Measurements from ENCODE around the gene GUCY1A2. TPM values are rescaled to one million over a fixed set of nuclear protein-coding genes. Genes with fewer than 3 reads are reported as not detected.

The GUCY1A2 gene
- total RNA-seq, 2 experiments from 2014 or later = not detected

DNA sequence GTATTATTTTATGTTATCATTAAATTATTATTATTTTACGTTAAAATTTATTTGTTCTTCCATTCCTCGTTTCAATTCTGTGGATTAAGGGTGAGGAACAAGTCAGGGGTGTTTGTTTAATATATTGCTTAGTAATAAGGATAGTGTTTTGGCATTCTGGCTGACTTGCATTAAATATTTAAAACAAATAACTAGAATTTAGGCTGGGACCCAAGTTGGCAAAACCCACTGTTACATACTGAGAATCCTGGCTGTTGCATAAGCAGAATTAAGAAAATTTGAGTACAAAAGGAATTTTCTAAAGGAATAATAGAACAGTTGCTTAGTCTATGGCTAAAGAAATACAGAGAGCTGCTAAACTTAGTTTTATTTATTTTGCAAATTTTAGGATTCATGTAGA, 196.4 kb downstream of the GUCY1A2 start:
- Mint-ChIP-seq H3K9me3 (peaks cover 12% of the 10 kb centered on the region), H3K27ac (no peak overlapping the region), H3K36me3 (ENCODE audit: low read depth) (no peaks in the 10 kb centered on the region), H3K27me3 (no peaks in the 10 kb centered on the region), H3K4me1 (ENCODE audit: low read depth) (no peaks in the 10 kb centered on the region), H3K4me3 (no peak overlapping the region)
- intact Hi-C loops (cut with DNase I, micrococcal nuclease) = no loop called here
- ATAC-seq (ENCODE audit: poor library complexity) (no peak), DNase-seq (no peak)
- no peaks in the 10 kb centered on the region for H3K4me1 ChIP-seq (ENCODE audit: insufficient read depth, low read length)
- H3K27ac ChIP-seq (ENCODE audit: low read depth in 1 of 2, low read length in 2 of 2) = no peak overlapping the region
- H3K27me3 ChIP-seq (ENCODE audit: control insufficient read depth in 1 of 2, insufficient read depth in 2 of 2, low read length in 2 of 2) = no peaks in the 10 kb centered on the region
- ChIA-PET CTCF (no interaction called here), POLR2A (no interaction called here)
- H3K9me3 ChIP-seq (ENCODE audit: control insufficient read depth in 1 of 2, insufficient read depth in 1 of 2, low read length in 2 of 2) = no peaks in the 10 kb centered on the region
- H3K4me3 ChIP-seq (ENCODE audit: low read length) = no peak overlapping the region
- TF ChIP-seq, protein P1, sequence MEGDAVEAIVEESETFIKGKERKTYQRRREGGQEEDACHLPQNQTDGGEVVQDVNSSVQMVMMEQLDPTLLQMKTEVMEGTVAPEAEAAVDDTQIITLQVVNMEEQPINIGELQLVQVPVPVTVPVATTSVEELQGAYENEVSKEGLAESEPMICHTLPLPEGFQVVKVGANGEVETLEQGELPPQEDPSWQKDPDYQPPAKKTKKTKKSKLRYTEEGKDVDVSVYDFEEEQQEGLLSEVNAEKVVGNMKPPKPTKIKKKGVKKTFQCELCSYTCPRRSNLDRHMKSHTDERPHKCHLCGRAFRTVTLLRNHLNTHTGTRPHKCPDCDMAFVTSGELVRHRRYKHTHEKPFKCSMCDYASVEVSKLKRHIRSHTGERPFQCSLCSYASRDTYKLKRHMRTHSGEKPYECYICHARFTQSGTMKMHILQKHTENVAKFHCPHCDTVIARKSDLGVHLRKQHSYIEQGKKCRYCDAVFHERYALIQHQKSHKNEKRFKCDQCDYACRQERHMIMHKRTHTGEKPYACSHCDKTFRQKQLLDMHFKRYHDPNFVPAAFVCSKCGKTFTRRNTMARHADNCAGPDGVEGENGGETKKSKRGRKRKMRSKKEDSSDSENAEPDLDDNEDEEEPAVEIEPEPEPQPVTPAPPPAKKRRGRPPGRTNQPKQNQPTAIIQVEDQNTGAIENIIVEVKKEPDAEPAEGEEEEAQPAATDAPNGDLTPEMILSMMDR (IDR thresholded peaks at IDR 0.05) = no peak
- no peaks in the 10 kb centered on the region for H3K36me3 ChIP-seq (ENCODE audit: insufficient read depth, low read length)

DNA sequence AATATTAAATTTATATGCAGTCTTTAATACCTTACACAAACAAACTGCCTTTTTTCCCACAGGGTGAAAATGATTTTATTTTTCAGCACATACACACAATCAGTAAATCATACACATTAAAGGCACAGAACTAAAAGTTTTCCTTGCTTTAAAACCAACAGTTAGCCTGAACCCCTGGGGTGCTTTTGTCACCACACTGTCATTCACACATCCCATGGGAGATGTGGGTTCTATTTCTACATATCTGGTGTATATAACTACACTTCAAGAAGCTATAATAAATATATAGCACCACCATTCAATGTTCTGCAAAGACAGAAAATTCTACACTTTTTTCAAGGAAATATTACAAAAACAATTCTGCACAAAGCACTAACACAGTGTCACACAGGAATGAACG, 197.0 kb downstream of the GUCY1A2 start:
- H3K36me3 Mint-ChIP-seq (ENCODE audit: low read depth) = no peaks in the 10 kb centered on the region
- Histone ChIP-seq H3K36me3 (ENCODE audit: insufficient read depth, low read length) (no peaks in the 10 kb centered on the region), H3K4me3 (ENCODE audit: low read length) (no peak overlapping the region), H3K27me3 (ENCODE audit: control insufficient read depth in 1 of 2, insufficient read depth in 2 of 2, low read length in 2 of 2) (no peaks in the 10 kb centered on the region), H3K27ac (ENCODE audit: low read depth in 1 of 2, low read length in 2 of 2) (no peak overlapping the region), H3K4me1 (ENCODE audit: insufficient read depth, low read length) (no peaks in the 10 kb centered on the region), H3K9me3 (ENCODE audit: control insufficient read depth in 1 of 2, insufficient read depth in 1 of 2, low read length in 2 of 2) (no peaks in the 10 kb centered on the region)
- H3K27me3 Mint-ChIP-seq = no peaks in the 10 kb centered on the region
- DNase-seq (no peak), ATAC-seq (ENCODE audit: poor library complexity) (no peak)
- no peak overlapping the region for H3K27ac Mint-ChIP-seq
- TF ChIP-seq, protein P1 (IDR thresholded peaks at IDR 0.05) = no peak
- no peak overlapping the region for H3K4me3 Mint-ChIP-seq
- POLR2A ChIA-PET = no interaction called here
- CTCF ChIA-PET = no interaction called here
- no peaks in the 10 kb centered on the region for H3K4me1 Mint-ChIP-seq (ENCODE audit: low read depth)
- peaks cover 15% of the 10 kb centered on the region for H3K9me3 Mint-ChIP-seq
- intact Hi-C loops (cut with DNase I, micrococcal nuclease) = no loop called here

DNA sequence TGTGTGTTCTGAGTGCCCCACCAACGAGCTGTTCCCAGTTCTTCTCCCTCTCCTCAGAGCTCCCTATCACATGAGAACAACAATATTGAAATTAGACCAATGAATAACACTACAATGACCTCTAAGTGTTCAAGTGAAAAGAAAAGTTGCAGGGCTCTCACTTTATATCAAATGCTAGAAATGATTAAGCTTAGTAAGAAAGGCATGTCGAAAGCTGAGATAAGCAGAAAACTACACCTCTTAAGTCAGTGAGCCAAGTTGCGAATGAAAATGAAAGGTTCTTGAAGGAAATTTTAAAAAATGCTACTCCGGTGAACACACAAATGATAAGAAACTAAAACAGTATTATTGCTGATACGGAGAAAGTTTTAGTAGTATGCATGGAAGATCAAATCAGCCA, 199.8 kb downstream of the GUCY1A2 start:
- H3K27ac Mint-ChIP-seq = no peak overlapping the region
- DNase-seq (no peak), ATAC-seq (ENCODE audit: poor library complexity) (no peak)
- peaks cover 14% of the 10 kb centered on the region for H3K9me3 Mint-ChIP-seq
- Histone ChIP-seq H3K9me3 (ENCODE audit: control insufficient read depth in 1 of 2, insufficient read depth in 1 of 2, low read length in 2 of 2) (no peaks in the 10 kb centered on the region), H3K36me3 (ENCODE audit: insufficient read depth, low read length) (no peaks in the 10 kb centered on the region), H3K27me3 (ENCODE audit: control insufficient read depth in 1 of 2, insufficient read depth in 2 of 2, low read length in 2 of 2) (no peaks in the 10 kb centered on the region), H3K4me1 (ENCODE audit: insufficient read depth, low read length) (no peaks in the 10 kb centered on the region), H3K4me3 (ENCODE audit: low read length) (no peak overlapping the region), H3K27ac (ENCODE audit: low read depth in 1 of 2, low read length in 2 of 2) (no peak overlapping the region)
- intact Hi-C loops (cut with DNase I, micrococcal nuclease) = no loop called here
- CTCF ChIA-PET = no interaction called here
- TF ChIP-seq, protein P1 (IDR thresholded peaks at IDR 0.05) = no peak
- H3K4me3 Mint-ChIP-seq = no peak overlapping the region
- H3K4me1 Mint-ChIP-seq (ENCODE audit: low read depth) = no peaks in the 10 kb centered on the region
- H3K27me3 Mint-ChIP-seq = no peaks in the 10 kb centered on the region
- no peaks in the 10 kb centered on the region for H3K36me3 Mint-ChIP-seq (ENCODE audit: low read depth)
- POLR2A ChIA-PET = no interaction called here
